Hepatocyte (in vitro differentiated cells): ENCODE results near the gene NXPE4.

ENCODE experiments used
- EZH2 ChIP-seq: fragments of 200-600 bp; sonication (generic); IDR thresholded peaks from 2 replicates; pipeline ENCODE4 v1.6.1; 2016; ENCODE audit warnings: antibody characterized with exemption, mild to moderate bottlenecking, borderline replicate concordance
- EZH2phosphoT487 ChIP-seq: fragments of 200-600 bp; sonication (generic); IDR thresholded peaks from one replicate; pipeline ENCODE4 v1.6.1; 2018; ENCODE audit warnings: antibody characterized with exemption, mild to moderate bottlenecking, low read depth, moderate library complexity; ENCODE audit not compliant: unreplicated experiment, severe bottlenecking
- TF ChIP-seq, protein P1 (sequence below): fragments of 200-600 bp; sonication (generic); IDR thresholded peaks from 2 replicates; pipeline ENCODE4 v1.5.1; 2016; ENCODE audit warnings: antibody characterized with exemption, mild to moderate bottlenecking; ENCODE audit not compliant: poor library complexity

GRCh38 chr11:114609429-114609828 lies 13.8 kb upstream of the NXPE4 start:
- TF ChIP-seq, protein P1, sequence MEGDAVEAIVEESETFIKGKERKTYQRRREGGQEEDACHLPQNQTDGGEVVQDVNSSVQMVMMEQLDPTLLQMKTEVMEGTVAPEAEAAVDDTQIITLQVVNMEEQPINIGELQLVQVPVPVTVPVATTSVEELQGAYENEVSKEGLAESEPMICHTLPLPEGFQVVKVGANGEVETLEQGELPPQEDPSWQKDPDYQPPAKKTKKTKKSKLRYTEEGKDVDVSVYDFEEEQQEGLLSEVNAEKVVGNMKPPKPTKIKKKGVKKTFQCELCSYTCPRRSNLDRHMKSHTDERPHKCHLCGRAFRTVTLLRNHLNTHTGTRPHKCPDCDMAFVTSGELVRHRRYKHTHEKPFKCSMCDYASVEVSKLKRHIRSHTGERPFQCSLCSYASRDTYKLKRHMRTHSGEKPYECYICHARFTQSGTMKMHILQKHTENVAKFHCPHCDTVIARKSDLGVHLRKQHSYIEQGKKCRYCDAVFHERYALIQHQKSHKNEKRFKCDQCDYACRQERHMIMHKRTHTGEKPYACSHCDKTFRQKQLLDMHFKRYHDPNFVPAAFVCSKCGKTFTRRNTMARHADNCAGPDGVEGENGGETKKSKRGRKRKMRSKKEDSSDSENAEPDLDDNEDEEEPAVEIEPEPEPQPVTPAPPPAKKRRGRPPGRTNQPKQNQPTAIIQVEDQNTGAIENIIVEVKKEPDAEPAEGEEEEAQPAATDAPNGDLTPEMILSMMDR, result no peak
- TF ChIP-seq EZH2 (no peak), EZH2phosphoT487 (no peak)
